Tibial nerve (tissue), 3 donors: ENCODE measurements around the gene TBC1D22B.

ENCODE experiments used
- POLR2A ChIP-seq, 2 donors: fragments of 450-650 bp; IDR thresholded peaks; one replicate each; pipeline ENCODE4 v1.6.1; 2017; ENCODE audit warnings: antibody characterized with exemption in 2 of 2, mild to moderate bottlenecking in 2 of 2, moderate library complexity in 2 of 2
- TF ChIP-seq, protein P1 (sequence below), 5 experiments: fragments of 200-600 bp in 3 of 5; fragments of 450-650 bp in 2 of 5; sonication (generic) in 3 of 5; IDR thresholded peaks; one replicate each; pipeline ENCODE4 v1.5.1; 2016 to 2019; ENCODE audit warnings: antibody characterized with exemption in 5 of 5, mild to moderate bottlenecking in 3 of 5, moderate library complexity in 2 of 5

- TF ChIP-seq, protein P1, sequence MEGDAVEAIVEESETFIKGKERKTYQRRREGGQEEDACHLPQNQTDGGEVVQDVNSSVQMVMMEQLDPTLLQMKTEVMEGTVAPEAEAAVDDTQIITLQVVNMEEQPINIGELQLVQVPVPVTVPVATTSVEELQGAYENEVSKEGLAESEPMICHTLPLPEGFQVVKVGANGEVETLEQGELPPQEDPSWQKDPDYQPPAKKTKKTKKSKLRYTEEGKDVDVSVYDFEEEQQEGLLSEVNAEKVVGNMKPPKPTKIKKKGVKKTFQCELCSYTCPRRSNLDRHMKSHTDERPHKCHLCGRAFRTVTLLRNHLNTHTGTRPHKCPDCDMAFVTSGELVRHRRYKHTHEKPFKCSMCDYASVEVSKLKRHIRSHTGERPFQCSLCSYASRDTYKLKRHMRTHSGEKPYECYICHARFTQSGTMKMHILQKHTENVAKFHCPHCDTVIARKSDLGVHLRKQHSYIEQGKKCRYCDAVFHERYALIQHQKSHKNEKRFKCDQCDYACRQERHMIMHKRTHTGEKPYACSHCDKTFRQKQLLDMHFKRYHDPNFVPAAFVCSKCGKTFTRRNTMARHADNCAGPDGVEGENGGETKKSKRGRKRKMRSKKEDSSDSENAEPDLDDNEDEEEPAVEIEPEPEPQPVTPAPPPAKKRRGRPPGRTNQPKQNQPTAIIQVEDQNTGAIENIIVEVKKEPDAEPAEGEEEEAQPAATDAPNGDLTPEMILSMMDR (IDR thresholded peaks at IDR 0.05), result no peak
- TF ChIP-seq POLR2A (IDR thresholded peaks at IDR 0.05), result no peak
Observed at GRCh38 chr6:37277001-37277409, 19.4 kb downstream of the TBC1D22B start.
